HepG2 (cell line): ENCODE data around the gene CD151. TPM values are rescaled to one million over a fixed set of nuclear protein-coding genes. Genes with fewer than 3 reads are reported as not detected.

Experiments used
- ATM ChIP-seq: fragments of 450-650 bp; IDR thresholded peaks from 2 replicates; pipeline ENCODE4 v1.7.1; 2017; ENCODE audit warnings: mild to moderate bottlenecking, borderline replicate concordance
- CREM ChIP-seq, 2 experiments: sonication (generic) in 1 of 2; formaldehyde crosslinking in 1 of 2; IDR thresholded peaks; 2 replicates each; pipeline versions ENCODE4 v1.4.0 to v1.6.1; 2016 to 2020; ENCODE audit warnings: antibody characterized with exemption in 1 of 2, mild to moderate bottlenecking in 1 of 2, missing genetic modification reagents in 1 of 2
- FOXK2 ChIP-seq: fragments of 450-650 bp; IDR thresholded peaks from 2 replicates; pipeline ENCODE4 v1.6.1; 2016
- HDAC1 ChIP-seq: sonication (generic); formaldehyde crosslinking; IDR thresholded peaks from 2 replicates; pipeline ENCODE4 v1.5.1; 2020; ENCODE audit warnings: mild to moderate bottlenecking, missing genetic modification reagents
- KDM1A ChIP-seq: IDR thresholded peaks from 2 replicates; pipeline ENCODE4 v1.6.1; 2016; ENCODE audit warnings: missing compliant biosample characterization
- MED13 ChIP-seq: sonication (generic); formaldehyde crosslinking; IDR thresholded peaks from 2 replicates; pipeline ENCODE4 v1.5.0; 2020; ENCODE audit warnings: missing genetic modification reagents
- NFE2L2 ChIP-seq: fragments of 150-350 bp; IDR thresholded peaks from 2 replicates; pipeline ENCODE4 v1.6.1; 2014; ENCODE audit warnings: low read length
- NFKB2 ChIP-seq: sonication (generic); formaldehyde crosslinking; IDR thresholded peaks from 2 replicates; pipeline ENCODE4 v1.4.0; 2020; ENCODE audit warnings: missing genetic modification reagents, borderline replicate concordance
- NKX3-1 ChIP-seq: sonication (generic); formaldehyde crosslinking; IDR thresholded peaks from 2 replicates; pipeline ENCODE4 v1.5.0; 2020; ENCODE audit warnings: missing genetic modification reagents
- RCOR2 ChIP-seq: IDR thresholded peaks from 2 replicates; pipeline ENCODE4 v1.6.1; 2016; ENCODE audit warnings: missing biosample characterization, missing genetic modification reagents
- SCMH1 ChIP-seq: sonication (generic); formaldehyde crosslinking; IDR thresholded peaks from 2 replicates; pipeline ENCODE4 v1.9.0; 2021; ENCODE audit warnings: missing genetic modification reagents, mild to moderate bottlenecking, borderline replicate concordance
- TAF1 ChIP-seq: sonication (generic); formaldehyde crosslinking; IDR thresholded peaks from 2 replicates; pipeline ENCODE4 v1.4.0; 2020; ENCODE audit warnings: missing genetic modification reagents
- TMF1 ChIP-seq: sonication (generic); formaldehyde crosslinking; IDR thresholded peaks from 2 replicates; pipeline ENCODE4 v1.8.1; 2022; ENCODE audit warnings: low read depth, missing genetic modification reagents
- UBTF ChIP-seq: sonication (generic); formaldehyde crosslinking; IDR thresholded peaks from 2 replicates; pipeline ENCODE4 v1.4.0; 2020; ENCODE audit warnings: mild to moderate bottlenecking, missing genetic modification reagents
- ZNF136 ChIP-seq: sonication (generic); formaldehyde crosslinking; IDR thresholded peaks from 2 replicates; pipeline ENCODE4 v1.8.1; 2022; ENCODE audit warnings: low read depth, mild to moderate bottlenecking, moderate library complexity, missing genetic modification reagents
- ZNF556 ChIP-seq: sonication (generic); formaldehyde crosslinking; IDR thresholded peaks from 2 replicates; pipeline ENCODE4 v1.4.0; 2020; ENCODE audit warnings: mild to moderate bottlenecking, missing genetic modification reagents, borderline replicate concordance
- ZNF567 ChIP-seq: sonication (generic); formaldehyde crosslinking; IDR thresholded peaks from 2 replicates; pipeline ENCODE4 v1.8.1; 2023; ENCODE audit warnings: mild to moderate bottlenecking, missing genetic modification reagents, borderline replicate concordance
- ZNF773 ChIP-seq: sonication (generic); formaldehyde crosslinking; IDR thresholded peaks from 2 replicates; pipeline ENCODE4 v1.4.0; 2020; ENCODE audit warnings: missing genetic modification reagents, borderline replicate concordance
- polyA plus RNA-seq, 8 experiments: library from polyadenylated mRNA; depleted of rRNA in 3 of 8; stranded (reverse) in 7 of 8; unstranded in 1 of 8; fragments of >200 nt; fragmentation: Illumina TruSeq in 4 of 8; extraction: Trizol in 4 of 8; gene quantifications; 2 replicates each; pipeline versions ENCODE4 v1.2.1 to v1.2.3, GENCODE V29; 2011 to 2016; ENCODE audit warnings: low read depth in 4 of 8, missing spikeins in 1 of 8, mixed read lengths in 1 of 8; ENCODE audit not compliant: insufficient read depth in 1 of 8
- total RNA-seq, 5 experiments: library from RNA; depleted of rRNA; stranded (reverse); fragments of >200 nt; fragmentation: Illumina TruSeq; extraction: Trizol; gene quantifications; 2 replicates each; pipeline ENCODE4 v1.2.3, GENCODE V29; 2016; ENCODE audit warnings: low read depth in 1 of 5
- TF ChIP-seq, protein P1 (sequence below): IDR thresholded peaks from 2 replicates; pipeline ENCODE4 v1.6.1; 2016
- TF ChIP-seq, protein P2 (sequence below): sonication (generic); formaldehyde crosslinking; IDR thresholded peaks from 2 replicates; pipeline ENCODE4 v1.4.0; 2020; ENCODE audit warnings: mild to moderate bottlenecking, missing genetic modification reagents
- TF ChIP-seq, protein P3 (sequence below): sonication (generic); formaldehyde crosslinking; IDR thresholded peaks from 2 replicates; pipeline ENCODE4 v1.5.1; 2020; ENCODE audit warnings: missing genetic modification reagents, mild to moderate bottlenecking, borderline replicate concordance
- TF ChIP-seq, protein P4 (sequence below): sonication (generic); formaldehyde crosslinking; IDR thresholded peaks from 2 replicates; pipeline ENCODE4 v1.8.0; 2022; ENCODE audit warnings: mild to moderate bottlenecking, missing genetic modification reagents; ENCODE audit not compliant: insufficient replicate concordance

CD151 gene
- total and polyA plus RNA-seq, 2 of the 13 experiments (the other 11 are each of a cell fraction or from before 2014, with no cell fraction given): 125 to 197 TPM

GRCh38 chr11:827146-827896 lies 5.4 kb upstream of the CD151 start (continued):
- TF ChIP-seq ZNF556 (CRISPR knock-in tag) (peak; percentile 90; the same call in 1 of the 2 replicates), KDM1A (CRISPR knock-in tag) (no peak; the same call in 1 of the 2 replicates), NFE2L2 (no peak), ZNF567 (peak; percentile 90; the same call in 1 of the 2 replicates), NFKB2 (no peak; the same call in 1 of the 2 replicates), HDAC1 (peak; percentile 85), SCMH1 (CRISPR knock-in tag) (no peak), RCOR2 (CRISPR knock-in tag) (no peak), UBTF (CRISPR knock-in tag) (peak; percentile 92), ZNF136 (CRISPR knock-in tag) (no peak), ATM (no peak), TMF1 (CRISPR knock-in tag) (peak; percentile 32; the same call in 1 of the 2 replicates), CREM (IDR thresholded peaks at IDR 0.05) (no peak), CREM (CRISPR knock-in tag; IDR thresholded peaks at IDR 0.05) (no peak), MED13 (CRISPR knock-in tag) (0 out of 2 replicates have a peak, but pooled peaks have one; percentile 59), NKX3-1 (no peak), FOXK2 (no peak), TAF1 (CRISPR knock-in tag) (peak; percentile 67), ZNF773 (peak; percentile 43; the same call in 1 of the 2 replicates)
- TF ChIP-seq, protein P1, sequence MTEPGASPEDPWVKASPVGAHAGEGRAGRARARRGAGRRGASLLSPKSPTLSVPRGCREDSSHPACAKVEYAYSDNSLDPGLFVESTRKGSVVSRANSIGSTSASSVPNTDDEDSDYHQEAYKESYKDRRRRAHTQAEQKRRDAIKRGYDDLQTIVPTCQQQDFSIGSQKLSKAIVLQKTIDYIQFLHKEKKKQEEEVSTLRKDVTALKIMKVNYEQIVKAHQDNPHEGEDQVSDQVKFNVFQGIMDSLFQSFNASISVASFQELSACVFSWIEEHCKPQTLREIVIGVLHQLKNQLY: no peak
- TF ChIP-seq, protein P2, sequence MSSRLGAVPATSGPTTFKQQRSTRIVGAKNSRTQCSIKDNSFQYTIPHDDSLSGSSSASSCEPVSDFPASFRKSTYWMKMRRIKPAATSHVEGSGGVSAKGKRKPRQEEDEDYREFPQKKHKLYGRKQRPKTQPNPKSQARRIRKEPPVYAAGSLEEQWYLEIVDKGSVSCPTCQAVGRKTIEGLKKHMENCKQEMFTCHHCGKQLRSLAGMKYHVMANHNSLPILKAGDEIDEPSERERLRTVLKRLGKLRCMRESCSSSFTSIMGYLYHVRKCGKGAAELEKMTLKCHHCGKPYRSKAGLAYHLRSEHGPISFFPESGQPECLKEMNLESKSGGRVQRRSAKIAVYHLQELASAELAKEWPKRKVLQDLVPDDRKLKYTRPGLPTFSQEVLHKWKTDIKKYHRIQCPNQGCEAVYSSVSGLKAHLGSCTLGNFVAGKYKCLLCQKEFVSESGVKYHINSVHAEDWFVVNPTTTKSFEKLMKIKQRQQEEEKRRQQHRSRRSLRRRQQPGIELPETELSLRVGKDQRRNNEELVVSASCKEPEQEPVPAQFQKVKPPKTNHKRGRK (CRISPR knock-in tag): no peak
- TF ChIP-seq, protein P3, sequence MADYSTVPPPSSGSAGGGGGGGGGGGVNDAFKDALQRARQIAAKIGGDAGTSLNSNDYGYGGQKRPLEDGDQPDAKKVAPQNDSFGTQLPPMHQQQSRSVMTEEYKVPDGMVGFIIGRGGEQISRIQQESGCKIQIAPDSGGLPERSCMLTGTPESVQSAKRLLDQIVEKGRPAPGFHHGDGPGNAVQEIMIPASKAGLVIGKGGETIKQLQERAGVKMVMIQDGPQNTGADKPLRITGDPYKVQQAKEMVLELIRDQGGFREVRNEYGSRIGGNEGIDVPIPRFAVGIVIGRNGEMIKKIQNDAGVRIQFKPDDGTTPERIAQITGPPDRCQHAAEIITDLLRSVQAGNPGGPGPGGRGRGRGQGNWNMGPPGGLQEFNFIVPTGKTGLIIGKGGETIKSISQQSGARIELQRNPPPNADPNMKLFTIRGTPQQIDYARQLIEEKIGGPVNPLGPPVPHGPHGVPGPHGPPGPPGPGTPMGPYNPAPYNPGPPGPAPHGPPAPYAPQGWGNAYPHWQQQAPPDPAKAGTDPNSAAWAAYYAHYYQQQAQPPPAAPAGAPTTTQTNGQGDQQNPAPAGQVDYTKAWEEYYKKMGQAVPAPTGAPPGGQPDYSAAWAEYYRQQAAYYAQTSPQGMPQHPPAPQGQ: 0 out of 2 replicates have a peak, but pooled peaks have one; percentile 26
- TF ChIP-seq, protein P4, sequence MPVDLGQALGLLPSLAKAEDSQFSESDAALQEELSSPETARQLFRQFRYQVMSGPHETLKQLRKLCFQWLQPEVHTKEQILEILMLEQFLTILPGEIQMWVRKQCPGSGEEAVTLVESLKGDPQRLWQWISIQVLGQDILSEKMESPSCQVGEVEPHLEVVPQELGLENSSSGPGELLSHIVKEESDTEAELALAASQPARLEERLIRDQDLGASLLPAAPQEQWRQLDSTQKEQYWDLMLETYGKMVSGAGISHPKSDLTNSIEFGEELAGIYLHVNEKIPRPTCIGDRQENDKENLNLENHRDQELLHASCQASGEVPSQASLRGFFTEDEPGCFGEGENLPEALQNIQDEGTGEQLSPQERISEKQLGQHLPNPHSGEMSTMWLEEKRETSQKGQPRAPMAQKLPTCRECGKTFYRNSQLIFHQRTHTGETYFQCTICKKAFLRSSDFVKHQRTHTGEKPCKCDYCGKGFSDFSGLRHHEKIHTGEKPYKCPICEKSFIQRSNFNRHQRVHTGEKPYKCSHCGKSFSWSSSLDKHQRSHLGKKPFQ: peak; percentile 84
